NCI-H524 treated with DMSO at 0.1 percent for 48 hours (cell line): ENCODE measurements around the gene UBE2E3.
A peak's percentile ranks its signal among the peaks of the same experiment; 100 is the strongest.
"Not testable (repeated sequence)": the region's sequence is repeated elsewhere in the genome, so short reads cannot be mapped to it uniquely, and the experiment has no call there.

Experiments
- DNase-seq: peaks from one replicate; lab custom pipeline; 2025; lab: John Stamatoyannopoulos, UW

The UBE2E3 gene

GRCh38 chr2:180980106-180980942 is at the start of gene UBE2E3:
TSS of gene UBE2E3 (plus strand) at chr2:180980605. CDS start at chr2:180982043, 1,438 bp downstream.
- DNase-seq: peak; percentile 18

DNA sequence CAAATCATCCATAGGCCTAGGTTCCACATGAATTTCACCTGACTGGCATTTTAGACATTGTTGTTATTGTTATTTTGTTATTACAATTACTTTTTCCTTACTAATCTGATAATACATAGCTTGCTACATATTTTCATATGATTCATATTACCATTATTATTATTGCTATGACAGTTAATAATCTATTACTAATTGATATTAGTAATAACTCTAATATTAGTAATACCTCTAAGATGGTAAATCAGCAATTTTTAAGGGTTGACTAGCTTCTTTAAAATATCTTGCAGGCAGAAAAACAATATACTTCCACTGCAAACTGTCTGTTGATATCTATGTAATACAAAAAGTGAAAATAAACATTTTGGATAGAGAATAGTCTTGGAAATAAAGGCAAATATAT is 48.6 kb upstream of the UBE2E3 start:
- DNase-seq: no peak

GRCh38 chr2:180933332-180933731 is 47.1 kb upstream of the UBE2E3 start:
- no peak for DNase-seq

GRCh38 chr2:180934911-180935310 is 45.5 kb upstream of the UBE2E3 start:
- DNase-seq: no peak

DNA sequence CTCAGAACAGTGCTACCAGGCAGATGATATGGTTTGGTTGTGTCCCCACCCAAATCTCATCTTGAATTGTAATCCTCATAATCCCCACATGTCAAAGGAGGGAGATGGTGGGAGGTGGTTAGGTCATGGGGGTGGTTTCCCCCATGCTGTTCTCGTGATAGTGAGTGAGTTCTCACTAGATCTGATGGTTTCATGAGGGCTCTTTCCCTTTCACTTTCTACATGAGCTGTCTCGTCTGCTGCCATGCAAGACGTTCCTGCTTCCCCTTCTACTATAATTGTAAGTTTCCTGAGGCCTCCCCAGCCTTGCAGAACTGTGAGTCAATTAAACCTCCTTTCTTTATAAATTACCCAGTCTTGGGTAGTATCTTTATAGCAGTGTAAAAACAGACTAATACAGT is 42.9 kb upstream of the UBE2E3 start:
- not testable (repeated sequence) for DNase-seq

- no peak for DNase-seq
Measured at GRCh38 chr2:180938451-180938850, 42.0 kb upstream of the UBE2E3 start.

- no peak for DNase-seq
Measured at GRCh38 chr2:180943275-180943674, 37.1 kb upstream of the UBE2E3 start.

GRCh38 chr2:180944372-180944771 is 36.0 kb upstream of the UBE2E3 start:
- DNase-seq: no peak

DNA sequence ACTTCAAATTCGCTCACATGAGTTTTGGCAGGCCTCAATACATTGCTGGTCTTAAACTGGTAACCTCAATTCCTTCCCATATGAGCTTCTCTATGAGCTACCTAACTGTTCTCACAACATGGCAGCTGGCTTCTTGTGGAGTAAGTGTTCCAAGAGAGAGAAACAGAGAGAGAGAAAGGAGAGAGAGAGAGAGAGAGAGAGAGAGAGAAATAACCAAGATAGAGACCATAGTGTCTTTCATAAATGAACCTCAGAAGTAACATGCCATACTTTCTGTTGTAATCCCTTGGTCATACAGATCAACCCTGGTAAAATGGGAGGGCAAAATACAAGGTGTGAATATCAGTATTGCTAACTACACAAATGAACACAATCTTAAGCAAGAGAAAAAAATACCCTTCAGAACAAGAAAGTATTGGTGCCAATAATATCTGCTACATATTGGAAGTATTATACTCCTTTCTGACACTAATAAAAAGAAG is 33.2 kb upstream of the UBE2E3 start:
- no peak for DNase-seq

DNA sequence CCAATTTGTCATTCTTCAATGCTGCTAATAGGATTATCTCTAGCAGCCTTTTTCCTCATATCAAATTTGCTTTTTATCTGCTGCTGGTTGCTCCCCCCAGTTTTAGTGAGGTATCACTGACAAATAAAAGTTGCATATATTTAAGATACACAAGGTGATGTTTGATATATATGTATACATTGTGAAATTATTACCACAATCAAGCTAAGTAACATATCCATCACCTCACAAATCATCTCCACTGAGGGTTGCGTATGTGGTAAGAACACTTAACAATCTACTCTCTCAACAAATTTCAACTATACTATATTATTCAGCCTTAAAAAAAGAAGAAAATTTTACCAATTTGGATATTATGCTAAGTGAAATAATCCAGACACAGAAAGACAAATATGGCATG is 30.5 kb upstream of the UBE2E3 start:
- DNase-seq: no peak

- DNase-seq: no peak
Measured at GRCh38 chr2:180952082-180952481, 28.3 kb upstream of the UBE2E3 start.

GRCh38 chr2:180952731-180953336 is 27.6 kb upstream of the UBE2E3 start:
- no peak for DNase-seq

DNA sequence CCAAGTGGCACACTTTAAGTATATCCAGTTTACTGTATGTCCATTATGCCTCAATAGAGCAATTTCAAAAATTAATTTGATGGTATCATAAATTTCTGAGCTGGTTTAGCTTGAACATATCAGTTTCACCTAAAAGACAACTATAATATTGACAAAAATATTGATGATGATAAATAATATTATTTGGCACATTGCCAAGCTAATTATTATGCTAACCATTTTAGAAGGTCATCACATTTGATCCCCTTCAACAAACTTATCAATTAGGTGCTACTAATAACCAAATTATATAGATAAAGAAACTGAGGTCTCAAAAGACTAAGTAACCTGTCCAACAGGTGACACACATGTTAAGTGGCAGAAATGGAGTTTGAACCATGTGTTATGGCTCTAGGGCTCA is 26.9 kb upstream of the UBE2E3 start:
- no peak for DNase-seq

DNA sequence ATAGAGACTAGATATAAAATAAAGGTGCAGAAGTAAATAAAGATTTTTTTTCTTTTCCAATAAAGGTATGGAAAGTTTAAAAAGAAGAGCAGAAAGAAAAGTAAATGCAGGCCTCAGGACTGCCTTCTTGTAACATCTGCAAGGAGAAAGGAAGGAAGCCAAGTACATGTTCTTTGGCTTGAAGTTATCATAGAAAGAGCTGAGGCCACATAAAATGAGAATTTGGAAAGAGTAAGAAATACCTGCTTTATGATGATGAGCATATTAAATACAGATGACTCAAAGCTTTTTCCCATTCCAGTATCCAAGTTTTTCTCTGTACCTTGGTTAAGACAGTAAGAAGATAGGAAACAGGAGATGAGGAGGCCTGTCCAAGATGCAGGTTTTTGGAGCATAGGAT is 25.3 kb upstream of the UBE2E3 start:
- DNase-seq: no peak

GRCh38 chr2:180959787-180960186 is 20.6 kb upstream of the UBE2E3 start:
- no peak for DNase-seq

DNA sequence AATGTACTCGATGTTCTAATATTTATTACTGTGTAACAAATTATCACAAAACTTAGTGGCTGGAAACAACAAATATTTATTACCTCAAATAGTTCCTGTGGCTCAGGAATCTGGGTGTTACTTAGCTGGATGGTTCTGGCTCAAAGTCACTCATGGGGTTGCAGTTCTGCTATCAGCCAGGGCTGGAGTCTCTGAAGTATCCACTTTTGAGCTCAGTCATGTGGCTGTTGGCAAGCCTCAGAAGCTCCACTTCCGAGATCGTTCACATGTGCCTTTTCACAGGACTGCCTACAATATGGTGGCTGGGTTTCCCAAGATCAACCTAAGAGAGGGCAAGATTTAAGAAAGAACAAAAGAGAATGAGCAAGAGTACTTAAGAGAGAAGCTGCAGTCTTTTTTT is 19.4 kb upstream of the UBE2E3 start:
- no peak for DNase-seq

- no peak for DNase-seq
Measured at GRCh38 chr2:180962727-180963314, 17.6 kb upstream of the UBE2E3 start.

DNA sequence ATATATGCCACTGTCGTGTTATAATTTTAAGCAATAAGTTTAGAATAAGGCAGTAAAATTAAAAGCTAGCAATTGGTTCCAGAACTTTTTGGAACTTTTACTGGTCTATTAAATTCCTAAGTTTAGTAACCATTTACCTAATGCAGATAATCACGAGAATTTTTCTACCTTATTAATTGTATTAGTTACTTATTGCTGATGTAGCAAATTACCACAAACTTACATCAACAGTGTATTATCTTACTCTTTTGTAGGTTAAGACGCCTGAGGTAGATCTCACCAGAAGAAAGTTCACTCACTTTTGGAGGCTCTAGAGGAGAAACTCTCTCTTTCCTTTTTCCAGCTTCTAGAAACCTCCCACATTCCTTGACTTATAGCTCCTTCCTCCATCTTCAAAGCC is 14.0 kb upstream of the UBE2E3 start:
- DNase-seq: no peak

DNA sequence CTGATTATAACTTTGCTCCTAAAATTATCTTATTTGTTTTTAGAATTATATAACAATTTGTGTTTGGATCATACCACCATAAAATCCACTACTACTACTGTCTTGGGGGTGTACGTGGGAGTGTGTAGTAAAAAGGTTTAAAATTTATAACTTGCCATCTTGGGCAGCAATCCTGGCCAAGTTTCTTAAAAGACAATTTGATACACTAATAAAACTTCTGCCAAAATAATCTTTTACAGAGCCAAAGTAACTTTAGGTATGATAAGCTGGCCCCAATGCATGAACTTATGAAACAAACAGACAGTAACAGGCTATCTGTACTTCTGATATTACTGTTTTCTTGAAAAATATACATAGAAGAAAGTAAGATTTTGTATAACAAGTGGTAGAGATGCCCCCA is 11.3 kb upstream of the UBE2E3 start:
- no peak for DNase-seq

DNA sequence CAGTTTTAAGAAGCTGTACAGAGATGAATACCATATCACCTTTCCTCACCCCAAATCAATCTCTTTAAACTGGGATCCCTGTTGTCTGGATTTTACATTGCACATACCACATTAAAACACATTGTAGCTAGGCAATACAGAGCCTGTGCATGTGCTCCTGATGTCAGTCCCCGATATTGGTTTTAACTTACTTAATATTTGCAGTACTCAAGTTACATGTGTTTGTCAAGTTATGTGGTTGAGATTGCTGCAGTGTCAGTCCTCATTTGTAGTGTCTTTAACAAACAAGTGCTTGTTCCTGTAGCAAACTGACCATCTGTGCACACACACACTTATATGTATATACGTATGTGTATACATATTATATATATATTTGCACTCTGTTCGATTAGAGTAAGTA is 10.4 kb upstream of the UBE2E3 start:
- peak; percentile 42 for DNase-seq

- no peak for DNase-seq
Measured at GRCh38 chr2:180971811-180972210, 8.6 kb upstream of the UBE2E3 start.

DNA sequence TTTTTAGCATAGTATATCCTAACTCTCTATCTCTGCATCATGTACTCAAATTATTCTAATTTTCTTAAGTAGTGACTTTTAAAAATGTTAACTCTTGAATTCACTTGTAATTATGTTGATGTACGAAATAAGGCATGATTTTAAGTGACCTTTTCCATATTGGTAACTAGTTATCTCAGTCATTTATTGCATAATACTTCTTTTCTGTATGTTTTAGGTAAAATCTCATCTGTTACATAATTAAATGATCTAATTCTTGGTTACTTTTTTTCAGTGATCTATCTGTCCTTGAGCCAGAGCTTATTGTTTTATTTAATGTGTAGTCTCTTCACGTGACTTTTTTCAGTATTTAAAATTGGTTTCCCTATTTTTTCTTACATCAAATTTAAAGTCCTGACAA is 4.8 kb upstream of the UBE2E3 start:
- no peak for DNase-seq
